GM12801 (cell line): Measurements from ENCODE around the gene OR2AE1.

Experiments used
- TF ChIP-seq, protein P1 (sequence below): IDR thresholded peaks from one replicate; pipeline ENCODE4 v1.5.1; 2011; ENCODE audit warnings: control low read depth; ENCODE audit not compliant: insufficient read length; ENCODE audit errors: extremely low read depth

OR2AE1 gene

DNA sequence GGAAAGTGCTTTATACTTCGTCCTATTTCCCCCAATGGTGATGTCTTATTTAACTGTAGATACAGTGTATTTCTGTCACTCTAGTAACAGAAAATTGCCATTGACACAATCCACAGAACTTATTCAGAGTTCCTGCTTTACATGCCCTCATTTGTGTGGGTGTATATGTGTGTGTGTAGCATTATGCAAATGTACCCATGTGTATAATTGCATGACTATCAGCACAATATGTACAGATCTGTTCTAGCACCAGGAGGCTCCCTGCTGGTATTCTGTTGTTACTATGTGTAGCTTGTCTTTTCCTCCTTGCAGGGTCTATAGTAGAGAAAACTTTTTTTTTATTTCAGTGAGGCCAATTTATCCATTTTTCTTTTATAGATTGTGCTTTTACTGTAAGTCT, 32.5 kb downstream of the OR2AE1 start:
- TF ChIP-seq, protein P1, sequence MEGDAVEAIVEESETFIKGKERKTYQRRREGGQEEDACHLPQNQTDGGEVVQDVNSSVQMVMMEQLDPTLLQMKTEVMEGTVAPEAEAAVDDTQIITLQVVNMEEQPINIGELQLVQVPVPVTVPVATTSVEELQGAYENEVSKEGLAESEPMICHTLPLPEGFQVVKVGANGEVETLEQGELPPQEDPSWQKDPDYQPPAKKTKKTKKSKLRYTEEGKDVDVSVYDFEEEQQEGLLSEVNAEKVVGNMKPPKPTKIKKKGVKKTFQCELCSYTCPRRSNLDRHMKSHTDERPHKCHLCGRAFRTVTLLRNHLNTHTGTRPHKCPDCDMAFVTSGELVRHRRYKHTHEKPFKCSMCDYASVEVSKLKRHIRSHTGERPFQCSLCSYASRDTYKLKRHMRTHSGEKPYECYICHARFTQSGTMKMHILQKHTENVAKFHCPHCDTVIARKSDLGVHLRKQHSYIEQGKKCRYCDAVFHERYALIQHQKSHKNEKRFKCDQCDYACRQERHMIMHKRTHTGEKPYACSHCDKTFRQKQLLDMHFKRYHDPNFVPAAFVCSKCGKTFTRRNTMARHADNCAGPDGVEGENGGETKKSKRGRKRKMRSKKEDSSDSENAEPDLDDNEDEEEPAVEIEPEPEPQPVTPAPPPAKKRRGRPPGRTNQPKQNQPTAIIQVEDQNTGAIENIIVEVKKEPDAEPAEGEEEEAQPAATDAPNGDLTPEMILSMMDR = no peak

DNA sequence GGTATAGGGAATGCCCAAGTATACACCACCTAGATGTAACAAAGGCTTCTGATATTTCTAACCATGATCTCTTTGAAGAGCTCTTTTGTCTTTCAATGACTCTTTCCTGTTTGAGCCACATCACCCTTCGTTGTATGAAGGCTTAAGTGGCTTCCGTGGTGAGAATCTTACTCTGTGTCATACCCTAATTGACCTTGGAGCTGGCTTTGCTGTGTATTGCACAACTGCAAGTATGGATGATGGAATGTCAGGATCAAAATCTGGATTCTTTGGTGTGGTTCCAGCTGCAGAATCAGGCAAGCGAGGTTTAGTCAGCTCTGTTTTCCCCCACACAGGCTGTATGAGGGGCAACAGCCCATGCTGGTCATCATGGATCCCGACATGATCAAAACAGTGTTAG, 33.0 kb downstream of the OR2AE1 start:
- TF ChIP-seq, protein P1 = no peak

DNA sequence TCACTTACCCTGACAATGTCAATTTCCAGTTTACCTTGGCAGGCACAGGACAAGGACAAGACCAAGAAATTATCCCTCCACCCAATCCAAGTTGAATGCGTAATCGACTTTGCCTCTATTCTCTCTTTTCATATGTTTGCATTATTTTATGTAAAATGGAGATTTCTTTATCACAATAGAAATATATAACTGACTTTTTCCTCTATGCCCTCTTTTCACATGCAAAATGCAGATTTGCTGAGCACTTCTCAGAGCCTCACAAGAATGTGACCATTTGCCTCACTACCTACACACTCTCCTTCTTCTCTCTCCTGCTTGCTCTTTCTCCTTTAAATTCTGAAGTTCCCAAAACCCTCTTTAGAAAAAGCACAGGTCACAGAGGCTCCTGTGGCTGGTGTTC, 33.9 kb downstream of the OR2AE1 start:
- TF ChIP-seq, protein P1 = no peak

DNA sequence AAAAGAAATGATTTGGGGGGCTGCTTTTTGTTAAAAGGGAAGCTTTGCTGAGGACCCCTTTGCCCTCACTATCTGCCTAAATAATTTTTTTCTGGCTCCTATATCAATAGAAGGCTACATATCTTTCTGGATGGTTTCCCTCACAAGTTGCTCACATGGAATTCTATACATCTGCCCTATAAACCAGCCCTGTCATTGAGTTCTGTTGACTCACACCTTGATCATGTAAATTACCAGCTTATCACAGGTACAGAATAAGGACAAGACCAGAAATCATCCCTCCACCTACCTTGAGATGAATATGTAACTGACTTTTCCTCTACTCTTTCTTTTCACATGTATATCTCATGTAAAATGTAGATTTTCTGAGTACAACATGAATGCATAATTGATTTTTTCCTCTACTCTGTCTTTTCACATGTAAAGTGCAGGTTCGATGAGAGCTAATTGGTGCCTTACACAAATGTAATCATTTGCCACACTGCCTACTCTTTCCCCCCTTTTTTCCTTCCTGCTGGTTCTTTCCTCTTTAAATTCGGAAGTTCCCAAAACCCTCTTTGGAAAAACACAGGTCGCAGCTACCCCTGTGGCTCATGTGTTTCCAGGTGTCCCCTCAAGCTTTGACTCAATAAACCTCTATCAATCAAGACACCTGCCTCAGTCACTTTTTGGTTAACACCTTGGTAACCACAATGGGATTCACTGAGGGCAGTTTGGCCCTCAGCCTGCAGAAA, 36.5 kb downstream of the OR2AE1 start:
- TF ChIP-seq, protein P1 = no peak

DNA sequence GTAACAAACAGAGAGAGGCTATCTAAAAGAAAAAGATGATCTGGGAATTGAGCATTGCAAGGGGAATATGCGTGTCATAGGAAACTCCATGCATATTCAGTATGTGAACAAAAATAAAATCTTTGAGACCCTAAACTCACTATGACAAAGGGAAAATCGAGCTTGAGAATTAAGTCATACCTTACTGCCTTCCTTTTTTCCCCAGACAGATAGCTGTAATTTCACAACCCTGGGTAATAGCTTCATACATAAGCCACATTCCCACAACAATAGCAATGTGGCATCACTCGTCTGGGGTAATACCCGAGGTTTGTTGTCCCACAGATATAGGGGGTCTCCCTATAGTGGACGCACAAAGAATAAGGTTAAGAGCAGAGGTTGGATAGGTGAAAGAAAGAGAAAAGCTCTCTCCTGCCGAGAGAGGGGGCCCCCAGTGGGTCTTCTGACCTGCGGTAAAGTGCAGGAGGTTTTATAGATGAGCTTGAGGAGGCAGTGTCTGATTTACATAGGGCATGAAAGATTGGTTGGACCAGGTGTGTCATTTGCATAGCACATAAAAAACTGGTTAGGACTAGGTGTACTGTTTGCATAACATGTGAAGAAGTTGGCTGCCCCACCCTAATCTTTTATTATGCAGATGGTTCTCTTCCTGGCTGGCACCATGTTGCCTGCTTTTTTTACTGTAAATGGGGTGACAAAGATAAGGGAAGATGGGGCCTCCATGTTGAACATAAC, 37.4 kb downstream of the OR2AE1 start:
- TF ChIP-seq, protein P1 = no peak

DNA sequence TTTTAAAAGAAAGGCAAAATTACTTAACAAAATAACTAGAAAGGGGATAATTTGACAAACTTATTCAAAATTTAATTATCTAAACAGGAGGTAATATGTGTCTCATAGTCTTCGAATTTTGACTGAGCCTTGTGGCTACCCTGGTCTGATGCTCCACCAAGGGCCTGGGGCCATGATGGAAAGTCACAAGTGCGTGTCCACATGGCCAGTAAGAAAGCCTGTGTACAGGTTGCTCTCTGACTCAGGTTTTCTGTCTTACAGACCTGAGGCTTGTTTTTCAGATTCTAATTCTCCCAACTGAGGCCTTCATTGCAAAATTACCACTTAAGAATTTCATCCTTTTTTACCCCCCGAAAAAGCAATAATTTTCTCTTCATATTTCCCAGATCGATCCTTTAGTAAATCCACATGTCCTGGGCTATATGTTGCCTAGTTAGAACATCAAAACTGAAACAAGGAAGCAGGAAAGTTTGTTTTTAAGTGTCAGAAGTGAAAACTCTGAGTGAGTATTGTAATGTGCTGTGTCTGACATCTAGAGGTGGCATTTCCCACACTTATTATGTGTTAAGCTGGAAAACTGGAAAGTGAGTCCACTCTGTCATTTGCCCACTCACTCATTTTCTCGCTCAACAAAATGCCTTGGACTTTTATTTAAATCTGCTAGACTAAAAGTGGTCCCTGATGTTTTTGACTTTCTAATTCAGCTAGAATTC, 39.0 kb downstream of the OR2AE1 start:
- TF ChIP-seq, protein P1 = no peak

DNA sequence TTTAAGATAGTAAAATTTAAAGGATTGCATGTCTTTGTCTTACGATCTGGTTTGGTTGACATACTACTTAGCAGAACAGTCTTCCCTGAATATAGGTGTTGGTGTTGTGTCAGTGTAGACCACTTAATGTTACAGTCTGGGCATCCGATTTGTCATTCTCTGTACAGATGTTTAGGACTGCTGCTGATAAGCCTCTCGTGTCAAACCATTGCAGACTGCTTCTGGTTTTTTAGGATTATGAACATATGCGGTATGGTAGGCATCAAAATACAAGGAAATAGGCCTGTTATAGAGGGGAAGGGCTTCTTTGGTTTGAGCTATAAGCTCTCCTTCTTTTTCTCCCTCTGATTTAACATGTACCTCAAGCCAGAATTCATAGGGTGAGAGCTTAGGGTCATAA, 41.6 kb downstream of the OR2AE1 start:
- TF ChIP-seq, protein P1 = no peak
